Mucosa of stomach (tissue), 1 donor: ENCODE measurements around the gene TMEM233.
"Not testable (repeated sequence)": the region's sequence is repeated elsewhere in the genome, so short reads cannot be mapped to it uniquely, and the experiment has no call there.

ENCODE experiments used
- H3K27me3 ChIP-seq: one replicate; pipeline ENCODE4 v1.7.0; 2013; ENCODE audit warnings: mild to moderate bottlenecking, low read length; ENCODE audit not compliant: control insufficient read depth, insufficient read depth
- H3K36me3 ChIP-seq: one replicate; pipeline ENCODE4 v1.7.0; 2013; ENCODE audit warnings: low read length; ENCODE audit not compliant: control insufficient read depth, insufficient read depth
- H3K4me1 ChIP-seq: one replicate; pipeline ENCODE4 v1.7.0; 2013; ENCODE audit warnings: mild to moderate bottlenecking, low read length; ENCODE audit not compliant: control insufficient read depth, insufficient read depth
- H3K4me3 ChIP-seq: one replicate; pipeline ENCODE4 v1.7.0; 2013; ENCODE audit warnings: low read length
- H3K9ac ChIP-seq: one replicate; pipeline ENCODE4 v1.7.0; 2013; ENCODE audit warnings: mild to moderate bottlenecking, low read length, moderate library complexity
- H3K9me3 ChIP-seq: one replicate; pipeline ENCODE4 v1.7.0; 2013; ENCODE audit warnings: mild to moderate bottlenecking, low read length, moderate library complexity; ENCODE audit not compliant: control insufficient read depth
- donor health status: Pancreatic carcinoma.

TMEM233 gene

GRCh38 chr12:119642986-119643385 is 49.4 kb downstream of the TMEM233 start:
- Histone ChIP-seq H3K9ac (no peak overlapping the region), H3K9me3 (no peaks in the 10 kb centered on the region), H3K4me3 (no peak overlapping the region)

DNA sequence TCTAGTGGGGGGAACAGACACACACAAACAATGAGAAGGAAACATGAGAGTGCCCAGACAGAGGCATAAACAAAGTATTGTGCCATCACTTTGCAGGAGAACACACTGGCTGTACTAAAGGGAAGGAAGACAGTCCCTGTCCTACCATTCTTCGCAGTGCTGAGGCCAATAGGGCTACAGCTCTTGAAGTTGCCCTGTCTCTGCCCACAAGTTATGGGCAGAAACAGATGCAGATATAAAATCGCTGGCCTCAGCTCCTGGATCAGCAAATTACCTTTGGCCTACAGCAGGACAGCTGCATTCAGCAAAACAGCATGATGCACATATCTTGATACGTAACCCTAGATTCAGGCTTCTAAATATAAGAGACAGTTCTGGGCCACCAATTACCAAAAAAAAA is 51.4 kb downstream of the TMEM233 start:
- Histone ChIP-seq H3K4me3 (no peak overlapping the region), H3K9me3 (no peaks in the 10 kb centered on the region)

More at GRCh38 chr12:119642986-119643385, 49.4 kb downstream of the TMEM233 start:
- Histone ChIP-seq H3K4me1 (no peaks in the 10 kb centered on the region), H3K27me3 (no peaks in the 10 kb centered on the region), H3K36me3 (no peaks in the 10 kb centered on the region)

DNA sequence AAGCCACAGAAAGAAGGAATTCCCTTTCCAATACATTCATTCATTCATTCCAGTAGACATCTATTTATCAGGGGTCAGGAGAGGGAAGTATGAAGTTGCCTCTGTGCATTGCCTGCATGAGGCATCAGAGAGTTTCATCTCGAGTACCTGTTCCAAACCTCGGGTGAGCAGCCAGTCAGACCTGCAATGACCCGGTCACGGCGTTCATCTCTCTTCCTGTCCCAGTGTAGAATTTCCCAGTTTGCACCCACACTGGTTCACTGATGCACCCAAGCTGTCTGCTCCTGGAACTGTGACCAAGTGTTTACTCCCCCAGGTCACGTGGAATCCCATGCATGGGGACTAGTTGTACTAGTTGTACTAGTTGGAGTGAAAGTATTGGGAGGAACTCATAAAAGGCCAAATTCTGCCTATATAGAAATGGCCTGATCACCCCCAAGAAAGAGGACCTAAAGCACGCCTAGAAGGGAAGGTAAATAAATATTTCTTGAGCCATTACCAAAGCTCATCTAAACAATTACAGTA is 52.0 kb downstream of the TMEM233 start:
- H3K4me3 ChIP-seq = no peak overlapping the region
- no peaks in the 10 kb centered on the region for H3K36me3 ChIP-seq
- no peaks in the 10 kb centered on the region for H3K27me3 ChIP-seq
- no peaks in the 10 kb centered on the region for H3K9me3 ChIP-seq
- H3K9ac ChIP-seq = no peak overlapping the region
- no peaks in the 10 kb centered on the region for H3K4me1 ChIP-seq

More for the DNA sequence above, 51.4 kb downstream of the TMEM233 start:
- Histone ChIP-seq H3K9ac (no peak overlapping the region), H3K4me1 (no peaks in the 10 kb centered on the region), H3K36me3 (no peaks in the 10 kb centered on the region), H3K27me3 (no peaks in the 10 kb centered on the region)

GRCh38 chr12:119649202-119649808 is 55.7 kb downstream of the TMEM233 start:
- Histone ChIP-seq H3K4me1 (no peaks in the 10 kb centered on the region), H3K4me3 (no peak overlapping the region), H3K27me3 (no peaks in the 10 kb centered on the region), H3K9me3 (no peaks in the 10 kb centered on the region), H3K36me3 (no peaks in the 10 kb centered on the region), H3K9ac (no peak overlapping the region)

DNA sequence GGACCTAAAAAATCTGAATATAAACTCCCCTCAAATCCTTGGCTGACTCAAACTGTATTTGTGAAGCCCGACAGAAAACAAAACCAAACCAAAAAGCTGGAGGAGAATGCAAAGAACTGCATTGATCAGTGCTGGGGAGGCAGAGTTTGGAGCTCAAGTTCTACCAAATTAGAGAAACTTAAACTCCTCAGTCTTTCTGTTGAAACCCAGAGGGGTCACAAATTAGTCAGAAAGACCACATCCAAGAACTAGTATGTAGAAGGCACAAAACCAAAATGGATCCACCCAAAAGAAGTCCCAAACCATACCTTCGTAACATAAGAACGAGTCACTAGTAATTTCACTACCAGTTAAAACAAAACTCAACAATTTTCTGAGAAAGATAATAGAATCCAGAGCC is 59.1 kb downstream of the TMEM233 start:
- no peak overlapping the region for H3K9ac ChIP-seq
- no peak overlapping the region for H3K4me3 ChIP-seq
- H3K36me3 ChIP-seq = no peaks in the 10 kb centered on the region
- no peaks in the 10 kb centered on the region for H3K27me3 ChIP-seq
- H3K9me3 ChIP-seq = no peaks in the 10 kb centered on the region
- H3K4me1 ChIP-seq = no peaks in the 10 kb centered on the region

DNA sequence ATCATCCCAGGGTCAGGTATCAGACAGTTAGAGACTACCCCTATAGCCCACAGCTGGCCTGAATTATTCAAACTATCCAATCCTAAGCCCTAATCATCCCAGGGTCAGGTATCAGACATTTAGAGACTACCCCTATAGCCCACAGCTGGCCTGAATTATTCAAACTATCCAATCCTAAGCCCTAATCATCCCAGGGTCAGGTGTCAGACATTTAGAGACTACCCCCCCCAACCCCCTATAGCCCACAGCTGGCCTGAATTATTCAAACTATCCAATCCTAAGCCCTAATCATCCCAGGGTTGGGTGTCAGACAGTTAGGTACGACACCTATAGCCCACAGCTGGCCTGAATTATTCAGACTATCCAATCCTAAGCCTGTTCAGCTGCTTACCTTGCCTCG is 63.4 kb downstream of the TMEM233 start:
- not testable (repeated sequence) for H3K9ac ChIP-seq, H3K4me1 ChIP-seq, H3K9me3 ChIP-seq, H3K36me3 ChIP-seq, H3K4me3 ChIP-seq, H3K27me3 ChIP-seq

DNA sequence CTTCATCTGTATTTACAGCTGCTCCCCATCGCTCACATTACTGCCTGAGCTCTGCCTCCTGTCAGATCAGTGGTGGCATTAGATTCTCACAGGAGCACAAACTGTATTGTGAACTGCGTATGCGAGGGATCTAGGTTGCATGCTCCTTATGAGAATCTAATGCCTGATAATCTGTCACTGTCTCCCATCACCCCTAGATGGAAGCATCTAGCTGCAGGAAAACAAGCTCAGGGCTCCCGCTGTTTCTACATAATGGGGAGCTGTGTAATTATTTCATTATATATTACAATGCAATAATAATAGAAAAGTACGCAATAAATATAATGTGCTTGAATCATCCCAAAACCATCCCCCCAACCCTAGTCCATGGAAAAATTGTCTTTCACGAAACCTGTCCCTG is 64.6 kb downstream of the TMEM233 start:
- not testable (repeated sequence) for H3K27me3 ChIP-seq, H3K9ac ChIP-seq, H3K4me3 ChIP-seq, H3K9me3 ChIP-seq, H3K36me3 ChIP-seq, H3K4me1 ChIP-seq

DNA sequence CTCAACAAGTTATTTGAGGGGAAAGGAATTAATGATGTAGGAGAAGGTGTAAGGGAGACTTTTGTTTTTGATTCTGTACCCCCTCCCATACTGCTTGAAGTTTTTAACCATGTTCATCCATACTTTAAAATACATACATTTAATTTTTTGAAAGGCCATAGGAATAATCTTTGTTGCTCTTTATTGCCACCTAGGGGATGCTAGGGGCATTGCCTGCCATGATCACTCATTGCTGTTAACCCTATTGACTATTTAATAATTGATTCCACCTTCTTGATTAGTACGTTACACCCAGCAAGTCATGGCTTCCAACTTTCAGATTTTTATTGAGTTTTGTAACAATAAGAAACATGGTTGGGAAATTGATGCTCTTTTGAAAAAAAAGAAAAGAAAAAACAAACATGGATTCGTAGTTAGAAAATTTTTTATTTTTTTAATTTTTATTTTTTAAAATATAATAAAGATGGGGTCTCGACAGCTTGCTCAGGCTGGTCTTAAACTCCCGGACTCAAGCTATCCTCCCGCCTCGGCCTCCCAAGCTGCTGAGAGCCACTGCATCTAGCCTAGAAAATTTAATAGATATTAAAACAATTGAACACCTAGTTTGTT is 65.8 kb downstream of the TMEM233 start:
- Histone ChIP-seq H3K9ac (no peak overlapping the region), H3K27me3 (no peaks in the 10 kb centered on the region), H3K4me3 (no peak overlapping the region), H3K9me3 (no peaks in the 10 kb centered on the region), H3K36me3 (no peaks in the 10 kb centered on the region), H3K4me1 (no peaks in the 10 kb centered on the region)

- Histone ChIP-seq H3K36me3 (no peaks in the 10 kb centered on the region), H3K4me3 (no peak overlapping the region), H3K9me3 (no peaks in the 10 kb centered on the region), H3K9ac (no peak overlapping the region), H3K4me1 (no peaks in the 10 kb centered on the region), H3K27me3 (no peaks in the 10 kb centered on the region)
Measured at GRCh38 chr12:119660076-119660475, 66.5 kb downstream of the TMEM233 start.

- H3K9me3 ChIP-seq = no peaks in the 10 kb centered on the region
- H3K36me3 ChIP-seq = no peaks in the 10 kb centered on the region
- no peaks in the 10 kb centered on the region for H3K4me1 ChIP-seq
- H3K27me3 ChIP-seq = no peaks in the 10 kb centered on the region
- H3K9ac ChIP-seq = no peak overlapping the region
- no peak overlapping the region for H3K4me3 ChIP-seq
Measured at GRCh38 chr12:119661882-119662281, 68.3 kb downstream of the TMEM233 start.

GRCh38 chr12:119664642-119665041 is 71.1 kb downstream of the TMEM233 start:
- Histone ChIP-seq H3K36me3 (no peaks in the 10 kb centered on the region), H3K4me1 (peaks cover 8% of the 10 kb centered on the region), H3K9ac (no peak overlapping the region), H3K9me3 (no peaks in the 10 kb centered on the region), H3K4me3 (no peak overlapping the region), H3K27me3 (no peaks in the 10 kb centered on the region)

DNA sequence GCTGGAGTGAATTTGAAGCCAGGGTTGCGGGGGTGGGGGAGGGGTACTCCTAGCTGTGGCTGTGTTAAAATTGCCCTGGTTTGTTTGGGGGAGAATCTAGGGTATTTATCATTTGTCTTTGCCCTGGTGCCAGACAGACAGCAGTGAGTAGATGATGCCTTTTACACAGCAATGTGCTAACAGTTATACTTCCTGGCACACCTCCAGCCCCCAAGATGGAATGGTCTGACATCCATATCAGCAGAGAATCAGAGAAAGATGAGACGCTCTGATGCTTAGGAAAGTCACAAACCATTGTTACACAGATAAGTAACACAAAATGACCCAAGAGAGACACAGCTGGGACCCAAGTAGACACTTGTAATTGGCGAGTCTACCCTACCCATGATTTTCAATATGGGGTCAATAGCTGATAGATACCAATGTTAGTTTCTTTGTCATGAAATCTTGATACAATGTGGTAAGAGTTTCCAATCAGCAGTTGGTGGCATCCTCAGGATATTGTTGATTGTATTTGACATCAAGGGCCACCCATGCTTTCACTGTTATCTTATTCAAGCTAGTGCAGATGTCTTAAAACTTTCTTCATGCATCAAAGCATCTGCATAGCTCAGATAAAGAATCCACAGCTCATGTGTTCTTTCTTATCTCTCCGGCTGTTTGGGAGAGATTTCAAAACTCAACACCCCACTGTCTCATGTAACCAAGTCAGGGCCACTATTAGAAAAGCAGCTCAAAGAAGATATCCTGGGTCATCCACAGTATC is 71.8 kb downstream of the TMEM233 start:
- H3K9ac ChIP-seq = no peak overlapping the region
- H3K4me1 ChIP-seq = peaks cover 15% of the 10 kb centered on the region
- no peaks in the 10 kb centered on the region for H3K36me3 ChIP-seq
- H3K4me3 ChIP-seq = no peak overlapping the region
- H3K27me3 ChIP-seq = no peaks in the 10 kb centered on the region
- H3K9me3 ChIP-seq = no peaks in the 10 kb centered on the region
